Esophagus muscularis mucosa (tissue), 4 donors: ENCODE measurements around the gene CREB3L4. TPM values are rescaled to one million over a fixed set of nuclear protein-coding genes. Genes with fewer than 3 reads are reported as not detected.
"Not testable (repeated sequence)": the region's sequence is repeated elsewhere in the genome, so short reads cannot be mapped to it uniquely, and the experiment has no call there.

ENCODE experiments used
- DNase-seq: peaks from one replicate; pipeline ENCODE4 v3.0.0-alpha.2; 2017; ENCODE audit errors: extremely low spot score
- H3K27ac ChIP-seq, 4 donors: fragments of 200-600 bp; sonication (generic); replicated peaks in 1 of 4; 1 replicate in 3 of 4; 2 replicates in 1 of 4; pipeline ENCODE4 v1.5.1; 2016 to 2019; ENCODE audit warnings: mild to moderate bottlenecking in 1 of 4
- H3K27me3 ChIP-seq, 4 donors: fragments of 200-600 bp; sonication (generic); one replicate each; pipeline versions ENCODE4 v1.5.1 to v1.6.0; 2016 to 2019
- H3K36me3 ChIP-seq, 4 donors: fragments of 200-600 bp; sonication (generic); one replicate each; pipeline ENCODE4 v1.5.1; 2016 to 2019
- H3K4me1 ChIP-seq, 4 donors: fragments of 200-600 bp; sonication (generic); one replicate each; pipeline ENCODE4 v1.5.1; 2016 to 2019
- H3K4me3 ChIP-seq, 4 donors: fragments of 200-600 bp; sonication (generic); 1 replicate in 2 of 4; 2 replicates in 2 of 4; pipeline ENCODE4 v1.5.1; 2016 to 2019; ENCODE audit warnings: mild to moderate bottlenecking in 4 of 4, moderate library complexity in 1 of 4
- H3K9me3 ChIP-seq, 4 donors: fragments of 200-600 bp; sonication (generic); 1 replicate in 3 of 4; 2 replicates in 1 of 4; pipeline ENCODE4 v1.5.1; 2016 to 2019
- CTCF ChIP-seq, 3 experiments: fragments of 200-600 bp in 2 of 3; fragments of 450-650 bp in 1 of 3; sonication (generic) in 2 of 3; IDR thresholded peaks; one replicate each; pipeline ENCODE4 v1.5.1; 2017 to 2019; ENCODE audit warnings: antibody characterized with exemption in 3 of 3, mild to moderate bottlenecking in 2 of 3, moderate library complexity in 1 of 3
- EP300 ChIP-seq: sonication (generic); formaldehyde crosslinking; IDR thresholded peaks from one replicate; pipeline ENCODE4 v1.6.1; 2017; ENCODE audit warnings: antibody characterized with exemption
- POLR2A ChIP-seq: fragments of 450-650 bp; IDR thresholded peaks from one replicate; pipeline ENCODE4 v1.6.1; 2017; ENCODE audit warnings: antibody characterized with exemption, moderate library complexity, mild to moderate bottlenecking, low read depth
- POLR2AphosphoS5 ChIP-seq, 2 donors: sonication (generic); formaldehyde crosslinking; IDR thresholded peaks; one replicate each; pipeline ENCODE4 v1.6.1; 2017; ENCODE audit warnings: antibody characterized with exemption in 2 of 2
- WGBS: methylation state at CpG from one replicate; pipeline ENCODE4 v1.1.5; 2018; 5-methylcytosine and 5-hydroxymethylcytosine counted together
- intact Hi-C: fragments of 100-400 bp; cut with DNase I; formaldehyde crosslinking; loops from one replicate; pipeline ENCODE4 v1.15.1; 2023
- total RNA-seq, 4 donors: library from RNA; depleted of rRNA; stranded (reverse); fragments of >200 nt; gene quantifications; one replicate each; pipeline versions ENCODE4 v1.1.0 to v1.2.1, GENCODE V29; 2016

The CREB3L4 gene
- total RNA-seq, 4 donors from 2014 or later: 2.9 to 7.6 (median 6.8) TPM

- Histone ChIP-seq H3K9me3 (no peaks in the 10 kb centered on the region), H3K4me3 (no peak overlapping the region), H3K4me1 (peaks cover 0 to 1% (median under 1%) of the 10 kb centered on the region in 4 donors), H3K27ac (no peak overlapping the region), H3K27me3 (no peaks in the 10 kb centered on the region), H3K36me3 (peaks cover 0 to 8% (median 3%) of the 10 kb centered on the region in 4 donors)
- TF ChIP-seq POLR2A (no peak), POLR2AphosphoS5 (IDR thresholded peaks at IDR 0.05) (no peak), EP300 (no peak), CTCF (IDR thresholded peaks at IDR 0.05) (no peak)
- intact Hi-C loops: no loop called here
- WGBS: 79% methylated on average over 4 of the region's 4 CpGs
- no peak for DNase-seq
These were observed 32.7 kb downstream of the CREB3L4 start for GRCh38 chr1:154000420-154000819.

- 88% methylated on average over 3 of the region's 3 CpGs for WGBS
- intact Hi-C loops: no loop called here
- no peak overlapping the region for H3K27ac ChIP-seq
- H3K4me3 ChIP-seq: no peak overlapping the region
- TF ChIP-seq POLR2A: no peak
- no peak for TF ChIP-seq EP300
- TF ChIP-seq POLR2AphosphoS5 (IDR thresholded peaks at IDR 0.05): no peak
- no peak for TF ChIP-seq CTCF (IDR thresholded peaks at IDR 0.05)
- H3K4me1 ChIP-seq: no peaks in the 10 kb centered on the region
- no peaks in the 10 kb centered on the region for H3K9me3 ChIP-seq
- no peaks in the 10 kb centered on the region for H3K36me3 ChIP-seq
- DNase-seq: no peak
- H3K27me3 ChIP-seq: no peaks in the 10 kb centered on the region
These were observed 38.4 kb downstream of the CREB3L4 start for GRCh38 chr1:154006136-154006535.

GRCh38 chr1:154012129-154012528 is 44.4 kb downstream of the CREB3L4 start:
- Histone ChIP-seq H3K9me3 (no peaks in the 10 kb centered on the region), H3K4me1 (no peaks in the 10 kb centered on the region), H3K36me3 (no peaks in the 10 kb centered on the region), H3K27ac (no peak overlapping the region), H3K27me3 (no peaks in the 10 kb centered on the region), H3K4me3 (no peak overlapping the region)
- intact Hi-C loops: no loop called here
- WGBS: 74% methylated on average over 1 of the region's 1 CpG
- no peak for DNase-seq
- TF ChIP-seq POLR2AphosphoS5 (IDR thresholded peaks at IDR 0.05) (no peak), EP300 (no peak), CTCF (IDR thresholded peaks at IDR 0.05) (no peak), POLR2A (no peak)

- H3K4me3 ChIP-seq, DNase-seq, H3K4me1 ChIP-seq, H3K9me3 ChIP-seq, H3K27ac ChIP-seq, H3K27me3 ChIP-seq, intact Hi-C loops, H3K36me3 ChIP-seq: not testable (repeated sequence)
- WGBS: 90% methylated on average over 14 of the region's 14 CpGs
These were observed 44.8 kb downstream of the CREB3L4 start for GRCh38 chr1:154012543-154012942.

- no peak for TF ChIP-seq EP300
- TF ChIP-seq POLR2A: no peak
- no peak for TF ChIP-seq POLR2AphosphoS5 (IDR thresholded peaks at IDR 0.05)
- no peak for TF ChIP-seq CTCF (IDR thresholded peaks at IDR 0.05)
These were observed 46.6 kb downstream of the CREB3L4 start for GRCh38 chr1:154014154-154014907.

More at GRCh38 chr1:154014154-154014907, 46.6 kb downstream of the CREB3L4 start:
- Histone ChIP-seq H3K4me1 (no peaks in the 10 kb centered on the region), H3K9me3 (no peaks in the 10 kb centered on the region), H3K27ac (no peak overlapping the region), H3K27me3 (no peaks in the 10 kb centered on the region), H3K4me3 (no peak overlapping the region), H3K36me3 (no peaks in the 10 kb centered on the region)
- intact Hi-C loops: no loop called here
- WGBS: 83% methylated on average over 3 of the region's 3 CpGs
- no peak for DNase-seq
